ENCODE data around the gene ATP8B4.

Gene ATP8B4

DNA sequence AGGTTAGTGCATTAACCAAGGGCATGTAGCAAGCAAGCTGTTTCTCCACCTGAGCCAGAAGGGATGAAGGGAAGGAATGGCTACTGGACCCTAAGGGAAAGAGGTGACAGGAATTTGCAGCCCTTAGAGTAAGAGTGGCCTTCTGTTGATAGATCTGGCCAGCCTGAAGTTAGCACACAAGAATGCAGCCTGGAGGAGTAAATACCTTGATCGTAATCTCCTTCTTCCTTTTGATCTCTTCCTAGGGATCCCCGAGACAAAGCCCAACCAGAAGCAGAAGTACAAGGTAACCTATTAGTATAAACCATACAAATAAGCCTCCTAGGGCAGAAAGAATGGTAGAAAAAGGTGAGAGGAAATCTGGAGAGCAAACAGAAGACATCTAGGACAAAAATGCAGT is 134.6 kb downstream of the ATP8B4 start:
- no peaks in the 10 kb centered on the region for H3K36me3 ChIP-seq (ENCODE audit: insufficient read depth, low read length)
- no peak overlapping the region for H3K9ac ChIP-seq (ENCODE audit: low read depth, low read length)
- H3K27me3 ChIP-seq (ENCODE audit: insufficient read depth, low read length, poor library complexity): no peaks in the 10 kb centered on the region
- DNase-seq: no peak
- no peaks in the 10 kb centered on the region for H3K4me1 ChIP-seq (ENCODE audit: insufficient read depth, low read length)
- H3K9me3 ChIP-seq (ENCODE audit: insufficient read depth, low read length, severe bottlenecking): no peaks in the 10 kb centered on the region
- TF ChIP-seq EZH2 (IDR thresholded peaks at IDR 0.05; ENCODE audit: borderline replicate concordance, low read depth, low read length, severe bottlenecking): no peak
- TF ChIP-seq, protein P1, sequence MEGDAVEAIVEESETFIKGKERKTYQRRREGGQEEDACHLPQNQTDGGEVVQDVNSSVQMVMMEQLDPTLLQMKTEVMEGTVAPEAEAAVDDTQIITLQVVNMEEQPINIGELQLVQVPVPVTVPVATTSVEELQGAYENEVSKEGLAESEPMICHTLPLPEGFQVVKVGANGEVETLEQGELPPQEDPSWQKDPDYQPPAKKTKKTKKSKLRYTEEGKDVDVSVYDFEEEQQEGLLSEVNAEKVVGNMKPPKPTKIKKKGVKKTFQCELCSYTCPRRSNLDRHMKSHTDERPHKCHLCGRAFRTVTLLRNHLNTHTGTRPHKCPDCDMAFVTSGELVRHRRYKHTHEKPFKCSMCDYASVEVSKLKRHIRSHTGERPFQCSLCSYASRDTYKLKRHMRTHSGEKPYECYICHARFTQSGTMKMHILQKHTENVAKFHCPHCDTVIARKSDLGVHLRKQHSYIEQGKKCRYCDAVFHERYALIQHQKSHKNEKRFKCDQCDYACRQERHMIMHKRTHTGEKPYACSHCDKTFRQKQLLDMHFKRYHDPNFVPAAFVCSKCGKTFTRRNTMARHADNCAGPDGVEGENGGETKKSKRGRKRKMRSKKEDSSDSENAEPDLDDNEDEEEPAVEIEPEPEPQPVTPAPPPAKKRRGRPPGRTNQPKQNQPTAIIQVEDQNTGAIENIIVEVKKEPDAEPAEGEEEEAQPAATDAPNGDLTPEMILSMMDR (IDR thresholded peaks at IDR 0.05; ENCODE audit: borderline replicate concordance, extremely low read depth, low read length, poor library complexity, severe bottlenecking): no peak
- H4K20me1 ChIP-seq (ENCODE audit: insufficient read depth, low read length): no peaks in the 10 kb centered on the region
- H3K27ac ChIP-seq (ENCODE audit: low read length): no peak overlapping the region
- no peak for ATAC-seq (ENCODE audit: insufficient read depth, low read depth)
- H3K4me2 ChIP-seq (ENCODE audit: insufficient read depth, low read length): no peak overlapping the region
- H3K79me2 ChIP-seq (ENCODE audit: insufficient read depth, low read length): no peaks in the 10 kb centered on the region
- no peak overlapping the region for H3K4me3 ChIP-seq (ENCODE audit: low read depth in 1 of 2, low read length in 2 of 2)
- H2AFZ ChIP-seq (ENCODE audit: low read depth, low read length): no peak overlapping the region

DNA sequence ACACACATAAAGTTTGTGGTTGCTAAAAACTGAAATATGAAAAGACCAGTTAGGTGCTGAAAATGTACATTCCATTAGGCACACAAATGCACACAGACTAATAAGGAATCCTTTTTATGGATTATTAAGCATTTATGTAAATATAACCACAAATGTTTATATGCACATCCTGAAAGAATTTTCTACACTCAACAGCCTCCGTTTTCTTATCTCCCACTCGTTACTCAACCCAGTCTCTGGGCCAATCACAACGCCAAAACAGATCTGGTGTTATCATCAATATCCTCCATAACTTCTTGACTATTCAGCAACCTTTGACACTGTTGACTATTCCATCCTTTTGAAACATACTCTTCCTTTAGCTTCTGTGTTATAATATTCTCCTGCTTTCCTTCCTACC is 136.4 kb downstream of the ATP8B4 start:
- ATAC-seq (ENCODE audit: insufficient read depth, low read depth) (no peak), DNase-seq (no peak)
- no peaks in the 10 kb centered on the region for H3K4me1 ChIP-seq (ENCODE audit: insufficient read depth, low read length)
- H4K20me1 ChIP-seq (ENCODE audit: insufficient read depth, low read length): no peaks in the 10 kb centered on the region
- H3K9me3 ChIP-seq (ENCODE audit: insufficient read depth, low read length, severe bottlenecking): no peaks in the 10 kb centered on the region
- no peak overlapping the region for H3K4me3 ChIP-seq (ENCODE audit: low read depth in 1 of 2, low read length in 2 of 2)
- H3K27me3 ChIP-seq (ENCODE audit: insufficient read depth, low read length, poor library complexity): no peaks in the 10 kb centered on the region
- no peak overlapping the region for H2AFZ ChIP-seq (ENCODE audit: low read depth, low read length)
- H3K36me3 ChIP-seq (ENCODE audit: insufficient read depth, low read length): no peaks in the 10 kb centered on the region
- H3K9ac ChIP-seq (ENCODE audit: low read depth, low read length): no peak overlapping the region
- no peak overlapping the region for H3K4me2 ChIP-seq (ENCODE audit: insufficient read depth, low read length)
- no peaks in the 10 kb centered on the region for H3K79me2 ChIP-seq (ENCODE audit: insufficient read depth, low read length)
- H3K27ac ChIP-seq (ENCODE audit: low read length): no peak overlapping the region
- TF ChIP-seq, protein P1 (IDR thresholded peaks at IDR 0.05; ENCODE audit: borderline replicate concordance, extremely low read depth, low read length, poor library complexity, severe bottlenecking): no peak
- TF ChIP-seq EZH2 (IDR thresholded peaks at IDR 0.05; ENCODE audit: borderline replicate concordance, low read depth, low read length, severe bottlenecking): no peak

DNA sequence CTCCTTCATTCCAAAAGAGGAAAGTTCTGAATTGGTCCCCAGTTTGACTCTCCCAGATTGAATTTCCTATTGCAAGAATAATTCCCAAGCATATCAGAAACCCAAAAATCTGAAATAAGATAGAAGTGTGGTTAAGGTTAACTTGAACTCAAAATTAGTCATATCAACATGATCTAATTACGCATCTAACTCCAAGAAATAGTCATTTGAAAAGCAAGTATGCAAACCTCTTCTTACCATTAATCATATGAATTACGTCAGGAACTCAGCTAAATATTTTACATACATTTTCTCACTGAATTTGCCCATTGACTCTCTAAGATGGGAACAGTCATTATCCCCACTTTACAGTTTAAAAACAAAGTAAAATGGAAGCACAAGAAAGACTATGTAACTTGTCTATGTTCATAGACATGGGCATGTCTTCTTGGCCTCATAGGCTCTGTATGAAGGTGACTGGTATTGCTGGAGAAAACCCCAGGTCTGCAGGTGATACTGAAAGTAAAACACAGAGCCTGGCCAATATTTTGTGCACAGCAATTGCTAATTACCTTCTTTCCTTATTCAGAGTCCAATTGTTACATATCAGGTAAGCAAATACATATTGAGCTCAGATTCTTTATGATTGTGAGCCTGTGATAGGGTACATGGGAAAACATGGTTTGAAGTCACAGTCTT is 139.2 kb downstream of the ATP8B4 start:
- H2AFZ ChIP-seq (ENCODE audit: low read depth, low read length): no peak overlapping the region
- no peak overlapping the region for H3K4me2 ChIP-seq (ENCODE audit: insufficient read depth, low read length)
- no peak overlapping the region for H3K4me3 ChIP-seq (ENCODE audit: low read depth in 1 of 2, low read length in 2 of 2)
- H3K9ac ChIP-seq (ENCODE audit: low read depth, low read length): no peak overlapping the region
- H3K27ac ChIP-seq (ENCODE audit: low read length): no peak overlapping the region
- ATAC-seq (ENCODE audit: insufficient read depth, low read depth) (no peak), DNase-seq (no peak)
- no peaks in the 10 kb centered on the region for H3K79me2 ChIP-seq (ENCODE audit: insufficient read depth, low read length)
- no peak for TF ChIP-seq EZH2 (IDR thresholded peaks at IDR 0.05; ENCODE audit: borderline replicate concordance, low read depth, low read length, severe bottlenecking)
- TF ChIP-seq, protein P1 (IDR thresholded peaks at IDR 0.05; ENCODE audit: borderline replicate concordance, extremely low read depth, low read length, poor library complexity, severe bottlenecking): no peak
- H3K9me3 ChIP-seq (ENCODE audit: insufficient read depth, low read length, severe bottlenecking): no peaks in the 10 kb centered on the region
- no peaks in the 10 kb centered on the region for H3K4me1 ChIP-seq (ENCODE audit: insufficient read depth, low read length)
- H3K36me3 ChIP-seq (ENCODE audit: insufficient read depth, low read length): no peaks in the 10 kb centered on the region
- no peaks in the 10 kb centered on the region for H4K20me1 ChIP-seq (ENCODE audit: insufficient read depth, low read length)
- no peaks in the 10 kb centered on the region for H3K27me3 ChIP-seq (ENCODE audit: insufficient read depth, low read length, poor library complexity)

Measured in DND-41 (cell line).